AG09319 (cell line): ENCODE data around the gene OR13J1.

Experiments used
- DNase-seq: peaks from one replicate; pipeline ENCODE4 v3.0.0-alpha.2; 2010; ENCODE audit warnings: low read depth; ENCODE audit errors: extremely low read depth
- CTCF ChIP-seq: IDR thresholded peaks from 2 replicates; pipeline ENCODE4 v1.5.1; 2011; ENCODE audit warnings: low read depth, mild to moderate bottlenecking, inconsistent platforms, low read length, moderate library complexity

The OR13J1 gene

GRCh38 chr9:35907711-35908503, 37.7 kb upstream of the OR13J1 start:
- TF ChIP-seq CTCF = no peak
- DNase-seq = peak; percentile 58

GRCh38 chr9:35906923-35907699, 36.9 kb upstream of the OR13J1 start:
- DNase-seq = peak; percentile 72
- no peak for TF ChIP-seq CTCF

GRCh38 chr9:35905912-35906679, 35.9 kb upstream of the OR13J1 start, which contains the start of gene HRCT1:
HRCT1 (plus strand) TSS chr9:35906202; CDS start chr9:35906288, 86 bp downstream.
- TF ChIP-seq CTCF = no peak
- DNase-seq = peak; percentile 81

GRCh38 chr9:35905051-35905781, 35.0 kb upstream of the OR13J1 start:
- DNase-seq = no peak
- TF ChIP-seq CTCF = no peak

- TF ChIP-seq CTCF = no peak
- no peak for DNase-seq
Measured at GRCh38 chr9:35904338-35904737, 34.1 kb upstream of the OR13J1 start.

GRCh38 chr9:35903049-35903448, 32.8 kb upstream of the OR13J1 start:
- DNase-seq = no peak
- TF ChIP-seq CTCF = peak; percentile 51
